ENCODE results near the gene ZNRF1.

Gene ZNRF1

GRCh38 chr16:74998481-74999218 lies at the start of gene ZNRF1:
Gene ZNRF1 (plus strand): TSS chr16:74999024. CDS start chr16:74999672, 648 bp downstream.
- peak within 1 kb of the TSS; percentile 66 for H3K4me3 ChIP-seq (ENCODE audit: control insufficient read depth, low read depth, low read length)
- peak; percentile 68 for DNase-seq (ENCODE audit: low read depth)
- peak; percentile 75 for TF ChIP-seq CTCF (conservative IDR thresholded peaks at IDR 0.05; ENCODE audit: control insufficient read depth, insufficient read depth, low read depth, low read length)

GRCh38 chr16:74949309-74949708 lies 49.5 kb upstream of the ZNRF1 start:
- H3K4me3 ChIP-seq (ENCODE audit: control insufficient read depth, low read depth, low read length): no peak overlapping the region
- no peak for TF ChIP-seq CTCF (conservative IDR thresholded peaks at IDR 0.05; ENCODE audit: control insufficient read depth, insufficient read depth, low read depth, low read length)
- no peak for DNase-seq (ENCODE audit: low read depth)

GRCh38 chr16:74950511-74950910 lies 48.3 kb upstream of the ZNRF1 start:
- H3K4me3 ChIP-seq (ENCODE audit: control insufficient read depth, low read depth, low read length): no peak overlapping the region
- TF ChIP-seq CTCF (conservative IDR thresholded peaks at IDR 0.05; ENCODE audit: control insufficient read depth, insufficient read depth, low read depth, low read length): no peak
- no peak for DNase-seq (ENCODE audit: low read depth)

GRCh38 chr16:74951206-74951605 lies 47.6 kb upstream of the ZNRF1 start:
- no peak for TF ChIP-seq CTCF (conservative IDR thresholded peaks at IDR 0.05; ENCODE audit: control insufficient read depth, insufficient read depth, low read depth, low read length)
- no peak for DNase-seq (ENCODE audit: low read depth)

GRCh38 chr16:74951681-74952080 lies 47.1 kb upstream of the ZNRF1 start:
- no peak overlapping the region for H3K4me3 ChIP-seq (ENCODE audit: control insufficient read depth, low read depth, low read length)
- DNase-seq (ENCODE audit: low read depth): no peak
- no peak for TF ChIP-seq CTCF (conservative IDR thresholded peaks at IDR 0.05; ENCODE audit: control insufficient read depth, insufficient read depth, low read depth, low read length)

More at GRCh38 chr16:74951206-74951605, 47.6 kb upstream of the ZNRF1 start:
- no peak overlapping the region for H3K4me3 ChIP-seq (ENCODE audit: control insufficient read depth, low read depth, low read length)

- no peak for TF ChIP-seq CTCF (conservative IDR thresholded peaks at IDR 0.05; ENCODE audit: control insufficient read depth, insufficient read depth, low read depth, low read length)
- DNase-seq (ENCODE audit: low read depth): no peak
- H3K4me3 ChIP-seq (ENCODE audit: control insufficient read depth, low read depth, low read length): no peak overlapping the region
These were observed 44.1 kb upstream of the ZNRF1 start for GRCh38 chr16:74954763-74955162.
